HG03025 (cell line): ENCODE results near the gene ZNF281.
"Not testable (repeated sequence)": the region's sequence is repeated elsewhere in the genome, so short reads cannot be mapped to it uniquely, and the experiment has no call there.

Source experiments
- ATAC-seq: cut with Tn5 transposase; IDR thresholded peaks from one replicate; pipeline ENCODE4 v1.9.1; 2021; ENCODE audit warnings: mild to moderate bottlenecking, moderate library complexity; ENCODE audit not compliant: unreplicated experiment, low FRiP score

ZNF281 gene

GRCh38 chr1:200367841-200368534, 41.8 kb downstream of the ZNF281 start:
- no peak for ATAC-seq

GRCh38 chr1:200366577-200367253, 43.1 kb downstream of the ZNF281 start:
- ATAC-seq = no peak

GRCh38 chr1:200365897-200366426, 43.9 kb downstream of the ZNF281 start:
- ATAC-seq = no peak

GRCh38 chr1:200364831-200365230, 45.0 kb downstream of the ZNF281 start:
- no peak for ATAC-seq

GRCh38 chr1:200364091-200364759, 45.6 kb downstream of the ZNF281 start:
- ATAC-seq = no peak

GRCh38 chr1:200363264-200363933, 46.4 kb downstream of the ZNF281 start:
- ATAC-seq = peak; percentile 51

- ATAC-seq = no peak
These were observed 47.4 kb downstream of the ZNF281 start for GRCh38 chr1:200362421-200362820.

GRCh38 chr1:200359610-200360163, 50.1 kb downstream of the ZNF281 start:
- no peak for ATAC-seq

- not testable (repeated sequence) for ATAC-seq
These were observed 51.9 kb downstream of the ZNF281 start for GRCh38 chr1:200357925-200358324.

- ATAC-seq = no peak
These were observed 54.0 kb downstream of the ZNF281 start for GRCh38 chr1:200355801-200356200.
